GM12878 (cell line): Measurements from ENCODE around the gene MAST4.

Source experiments
- CREB1 ChIP-seq: IDR thresholded peaks from 2 replicates; pipeline ENCODE4 v1.6.1; 2012; ENCODE audit warnings: low read depth, mild to moderate bottlenecking, inconsistent platforms
- POLR2A ChIP-seq: IDR thresholded peaks from 2 replicates; pipeline ENCODE4 v1.6.1; 2011; ENCODE audit warnings: low read depth, mild to moderate bottlenecking, low read length
- RAD51 ChIP-seq: fragments of 450-650 bp; IDR thresholded peaks from 2 replicates; pipeline ENCODE4 v1.6.1; 2016; ENCODE audit warnings: moderate library complexity, mild to moderate bottlenecking, inconsistent platforms
- TAF1 ChIP-seq: IDR thresholded peaks from 2 replicates; pipeline ENCODE4 v1.6.1; 2011; ENCODE audit warnings: mild to moderate bottlenecking, low read depth, low read length, borderline replicate concordance
- TF ChIP-seq, protein P1 (sequence below): fragments of 450-650 bp; IDR thresholded peaks from 2 replicates; pipeline ENCODE4 v1.6.1; 2018; ENCODE audit warnings: mild to moderate bottlenecking, low read depth, moderate library complexity; ENCODE audit not compliant: partially characterized antibody

DNA sequence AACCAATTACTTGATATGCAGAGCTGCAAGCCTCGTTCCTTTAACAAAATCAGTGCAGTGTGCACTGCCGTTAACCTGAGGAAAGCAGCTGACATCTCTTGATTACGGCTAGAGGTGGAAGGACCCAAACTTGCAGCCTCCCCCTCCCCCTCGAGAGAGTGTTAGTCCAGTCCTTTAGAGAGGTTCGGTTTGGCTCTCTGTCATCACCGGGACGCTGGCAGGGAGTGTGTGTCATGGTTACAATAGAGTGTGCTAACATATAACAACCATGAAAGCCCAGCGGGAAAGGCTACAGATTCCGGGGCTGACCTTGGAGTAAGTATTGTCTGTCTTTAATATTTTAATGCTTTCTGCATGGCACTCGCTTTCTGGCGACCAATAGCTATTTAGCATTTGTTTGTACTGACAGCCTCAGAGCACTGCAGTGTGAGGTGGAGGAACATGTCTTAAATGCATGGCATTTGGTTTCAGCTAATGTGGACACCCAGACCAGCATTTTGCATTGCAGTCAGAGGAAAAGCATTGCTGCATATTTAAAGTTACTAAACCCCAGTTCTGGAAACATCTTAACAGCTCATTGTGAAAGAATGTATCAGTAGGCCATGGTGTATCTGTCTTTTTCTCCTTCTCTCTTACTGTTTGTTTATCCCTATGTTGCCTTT is 362.9 kb downstream of the MAST4 start:
- TF ChIP-seq, protein P1, sequence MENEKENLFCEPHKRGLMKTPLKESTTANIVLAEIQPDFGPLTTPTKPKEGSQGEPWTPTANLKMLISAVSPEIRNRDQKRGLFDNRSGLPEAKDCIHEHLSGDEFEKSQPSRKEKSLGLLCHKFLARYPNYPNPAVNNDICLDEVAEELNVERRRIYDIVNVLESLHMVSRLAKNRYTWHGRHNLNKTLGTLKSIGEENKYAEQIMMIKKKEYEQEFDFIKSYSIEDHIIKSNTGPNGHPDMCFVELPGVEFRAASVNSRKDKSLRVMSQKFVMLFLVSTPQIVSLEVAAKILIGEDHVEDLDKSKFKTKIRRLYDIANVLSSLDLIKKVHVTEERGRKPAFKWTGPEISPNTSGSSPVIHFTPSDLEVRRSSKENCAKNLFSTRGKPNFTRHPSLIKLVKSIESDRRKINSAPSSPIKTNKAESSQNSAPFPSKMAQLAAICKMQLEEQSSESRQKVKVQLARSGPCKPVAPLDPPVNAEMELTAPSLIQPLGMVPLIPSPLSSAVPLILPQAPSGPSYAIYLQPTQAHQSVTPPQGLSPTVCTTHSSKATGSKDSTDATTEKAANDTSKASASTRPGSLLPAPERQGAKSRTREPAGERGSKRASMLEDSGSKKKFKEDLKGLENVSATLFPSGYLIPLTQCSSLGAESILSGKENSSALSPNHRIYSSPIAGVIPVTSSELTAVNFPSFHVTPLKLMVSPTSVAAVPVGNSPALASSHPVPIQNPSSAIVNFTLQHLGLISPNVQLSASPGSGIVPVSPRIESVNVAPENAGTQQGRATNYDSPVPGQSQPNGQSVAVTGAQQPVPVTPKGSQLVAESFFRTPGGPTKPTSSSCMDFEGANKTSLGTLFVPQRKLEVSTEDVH = no peak
- TF ChIP-seq TAF1 (no peak), RAD51 (no peak), CREB1 (no peak), POLR2A (no peak)
